ENCODE data around the gene KLHDC7B. TPM values are rescaled to one million over a fixed set of nuclear protein-coding genes. Genes with fewer than 3 reads are reported as not detected.

KLHDC7B gene
- total RNA-seq: under 1 TPM; 0.14 to 0.28 TPM
- long read RNA-seq, donor 1: 0 reads
- long read RNA-seq, donor 2, partial matches to known transcripts: 0 of 1 reads
- long read RNA-seq, donor 2, other reads (novel, unspliced or antisense): 0 of 1 reads

DNA sequence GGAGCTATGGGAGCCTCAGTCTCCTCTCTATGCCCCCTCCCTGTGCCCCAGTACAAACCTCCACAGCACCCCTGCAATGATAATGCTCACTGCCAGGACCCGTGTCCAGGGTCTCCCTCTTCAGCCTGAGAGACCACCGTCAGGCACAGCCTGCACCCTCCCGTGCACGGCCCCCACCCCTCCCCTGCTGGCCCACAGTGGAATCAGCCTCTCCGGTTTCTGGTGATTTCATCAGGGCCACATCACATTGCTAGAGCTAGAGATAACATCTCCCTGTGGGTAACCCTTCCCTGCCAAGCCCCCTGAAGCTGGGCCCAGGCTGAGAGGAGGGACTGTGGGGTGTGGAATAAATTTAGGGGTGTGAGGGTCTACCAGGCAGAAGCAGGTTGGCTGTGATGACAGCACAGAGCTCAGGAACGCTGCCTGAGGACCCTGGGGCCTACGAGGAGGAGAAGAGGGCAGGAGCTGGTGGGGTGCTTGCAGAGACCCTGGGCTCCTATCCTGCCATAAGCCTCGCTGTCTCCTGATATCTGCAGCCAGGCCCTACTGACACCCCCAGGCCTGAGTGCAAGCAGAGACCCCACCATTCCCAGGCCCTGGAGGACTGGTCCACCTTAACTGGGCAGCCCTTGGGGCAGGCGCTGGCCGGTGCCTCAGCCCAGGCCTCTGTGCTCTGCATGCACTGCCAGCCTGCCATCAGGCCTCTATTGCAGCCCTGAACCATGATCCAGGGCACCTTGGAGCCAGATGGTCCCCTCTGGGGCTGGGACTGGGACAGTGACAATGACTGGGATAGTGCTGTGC, at the start of gene KLHDC7B:
KLHDC7B (plus strand) TSS at position 378 of the 804 bp plus-strand sequence; CDS start at position 723, 345 bp downstream.
- intact Hi-C loops (cut with DNase I): no loop called here
- DNase-seq (ENCODE audit: low spot score): no peak

DNA sequence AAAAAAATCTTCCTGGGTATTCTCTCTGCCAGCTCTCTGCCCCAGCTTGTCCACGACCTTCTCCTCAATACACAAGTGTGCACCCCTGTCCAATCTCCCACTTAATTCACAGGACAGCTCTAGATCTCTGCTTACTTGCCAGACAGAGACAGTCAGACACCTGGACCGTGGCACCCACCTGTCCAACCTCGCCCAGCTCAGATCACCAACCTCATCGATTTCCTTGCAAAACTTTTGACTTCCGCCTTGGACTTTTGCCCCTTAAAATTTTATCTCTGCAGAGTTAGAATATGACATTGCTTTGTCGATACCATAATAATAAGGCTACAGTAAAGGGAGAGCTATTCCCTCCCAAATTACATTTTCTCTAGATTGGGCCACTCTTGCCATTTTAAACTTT, 48.6 kb upstream of the KLHDC7B start:
- no peak for DNase-seq (ENCODE audit: low spot score)
- intact Hi-C loops (cut with DNase I): no loop called here

DNA sequence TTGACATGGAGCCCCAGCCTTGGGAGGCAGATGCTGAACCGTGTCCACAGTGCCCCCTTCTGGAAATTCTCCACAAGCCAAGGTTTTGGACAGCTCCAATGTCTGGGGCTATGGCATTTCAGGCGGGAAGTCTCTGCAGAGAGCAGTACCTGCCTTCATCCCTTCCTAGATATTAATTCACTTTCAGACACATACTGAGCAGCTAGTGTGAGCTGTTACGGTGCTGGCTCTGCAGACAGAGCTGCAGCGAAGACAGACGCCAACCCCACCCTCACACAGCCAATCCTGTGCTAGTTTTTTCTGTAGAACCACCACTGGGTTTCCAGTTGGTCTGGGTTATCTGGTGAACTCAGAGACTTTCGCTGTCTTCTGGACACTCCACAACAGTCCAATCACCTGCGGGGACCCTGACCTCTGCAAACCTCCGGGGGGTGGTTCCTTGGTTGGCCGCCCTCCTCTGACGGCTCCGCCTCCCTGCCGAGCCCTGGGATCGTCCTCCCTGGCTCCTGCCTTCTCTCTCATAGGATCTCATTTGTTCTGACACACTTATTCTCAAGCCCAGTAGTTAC, 47.3 kb upstream of the KLHDC7B start:
- intact Hi-C loops (cut with DNase I): no loop called here
- no peak for DNase-seq (ENCODE audit: low spot score)

DNA sequence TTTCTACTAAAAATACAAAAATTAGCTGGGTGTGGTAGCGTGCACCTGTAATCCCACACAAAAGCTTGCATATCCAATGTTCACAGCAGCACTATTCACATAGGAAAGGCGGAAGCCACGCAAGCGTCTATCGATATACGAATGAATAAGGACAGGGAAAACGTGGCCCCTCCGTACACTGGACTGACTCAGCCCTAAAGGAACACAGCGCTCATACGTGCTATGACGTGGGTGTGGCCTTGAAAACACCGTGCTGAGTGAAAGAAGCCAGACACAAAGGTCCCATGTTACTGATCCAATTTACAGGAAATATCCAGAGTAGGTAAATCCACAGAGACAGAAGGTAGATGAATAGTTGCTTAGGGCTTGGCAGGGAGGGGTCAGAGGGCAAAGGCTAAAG, 45.2 kb upstream of the KLHDC7B start:
- intact Hi-C loops (cut with DNase I): loop anchor here in 1 of 2 donors (10.0 kb wide), 1 partner anchor 246 kb away; the partner anchor contains the start of gene HDAC10
- no peak for DNase-seq (ENCODE audit: low spot score)

DNA sequence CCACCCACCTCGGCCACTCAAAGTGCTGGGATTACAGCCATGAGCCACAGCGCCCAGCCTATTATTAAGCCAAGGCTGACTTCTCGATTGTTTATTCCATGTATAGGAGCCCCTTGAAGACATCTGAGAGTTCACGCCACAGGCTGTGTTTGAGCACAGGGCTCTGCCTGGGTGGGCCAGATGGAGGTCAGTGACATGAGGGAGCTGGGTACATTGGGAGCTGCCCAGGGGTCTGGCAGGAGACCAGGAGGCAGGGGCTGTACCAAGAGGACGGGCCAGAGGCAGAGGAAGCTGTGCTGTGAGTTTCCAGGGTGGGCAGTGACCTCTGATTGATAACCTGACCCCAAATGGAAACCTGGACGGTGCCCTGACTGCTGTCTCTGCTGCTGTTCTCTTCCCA, 43.6 kb upstream of the KLHDC7B start:
- DNase-seq (ENCODE audit: low spot score): no peak
- intact Hi-C loops (cut with DNase I): loop anchor here in 1 of 2 donors (10.0 kb wide), 1 partner anchor 247 kb away; the partner anchor contains the start of gene HDAC10

DNA sequence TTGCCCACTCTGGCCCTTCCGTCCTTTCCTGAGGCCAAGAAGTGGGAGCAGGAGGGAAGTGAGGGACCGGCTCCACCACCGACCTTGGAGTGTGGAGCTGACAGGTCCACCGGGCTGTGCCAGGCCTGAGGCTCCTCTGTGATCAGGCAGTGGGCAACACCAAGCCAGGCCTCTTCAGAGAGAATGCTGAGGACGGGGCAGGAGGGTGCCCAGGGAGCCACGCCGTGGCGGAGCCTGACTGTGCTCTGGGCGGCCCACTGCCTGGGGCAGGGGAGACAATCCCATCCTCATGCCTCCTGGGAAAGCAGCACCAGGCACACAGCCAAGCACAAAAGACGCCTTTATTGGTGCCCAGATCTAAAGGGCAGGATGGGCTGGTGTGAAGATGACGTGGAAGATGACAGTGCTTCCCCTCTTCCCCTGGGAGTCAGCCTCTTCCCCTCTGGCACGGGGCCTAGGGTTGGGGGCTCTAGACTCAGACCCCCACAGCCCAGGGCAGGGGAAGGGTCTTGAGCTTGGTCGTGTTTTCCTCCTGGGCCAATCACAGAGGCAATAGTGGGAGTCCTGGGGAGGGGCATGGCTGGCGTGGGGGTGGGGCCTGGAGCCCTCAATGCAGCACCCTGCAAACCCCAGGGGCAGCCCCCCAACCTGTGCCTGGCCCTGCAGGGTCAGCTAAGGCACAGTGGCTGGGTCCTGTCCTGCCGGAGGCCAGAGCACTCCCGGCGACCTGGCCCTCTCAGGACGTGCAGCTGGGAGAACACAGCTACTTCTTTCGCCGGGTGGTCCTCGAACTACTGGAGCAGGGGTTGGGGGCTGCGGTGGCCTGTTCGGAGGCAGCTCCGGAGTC, 42.8 kb upstream of the KLHDC7B start:
- intact Hi-C loops (cut with DNase I): loop anchor here in 1 of 2 donors (10.0 kb wide), 1 partner anchor 248 kb away; the partner anchor contains the start of gene HDAC10
- DNase-seq (ENCODE audit: low spot score): no peak

DNA sequence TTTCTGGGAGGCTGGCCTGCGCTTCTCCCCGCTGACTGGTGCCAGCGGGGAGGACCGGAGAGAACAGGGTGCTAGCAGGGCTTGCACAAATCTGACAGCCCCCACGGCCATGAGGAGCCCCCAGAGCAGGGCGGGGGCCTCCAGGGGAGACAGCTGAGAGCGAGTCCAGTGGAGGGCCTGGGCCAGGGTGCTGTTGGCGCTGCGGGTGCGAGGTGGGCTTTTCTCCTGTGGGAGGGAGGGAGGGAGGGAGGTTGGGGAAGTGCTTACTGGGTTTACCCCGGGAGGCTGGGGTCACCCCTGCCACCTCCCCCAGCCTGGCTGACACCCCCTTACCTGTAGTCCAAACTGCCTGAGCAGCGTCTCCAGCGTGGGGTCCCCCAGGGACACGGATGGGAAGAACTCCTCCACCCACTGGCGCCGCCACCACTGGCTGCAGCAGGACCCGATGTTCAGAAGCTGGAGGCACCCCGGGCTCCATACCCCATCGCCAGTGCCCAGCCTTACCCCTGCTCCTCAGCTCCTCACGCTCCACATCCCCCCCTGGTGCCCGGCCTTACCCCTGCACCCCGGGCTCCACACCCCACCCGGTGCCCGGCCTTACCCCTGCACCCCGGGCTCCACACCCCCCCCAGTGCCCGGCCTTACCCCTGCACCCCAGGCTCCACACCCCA, 42.1 kb upstream of the KLHDC7B start:
- intact Hi-C loops (cut with DNase I): loop anchor here in 1 of 2 donors (10.0 kb wide), 1 partner anchor 249 kb away; the partner anchor contains the start of gene HDAC10

DNA sequence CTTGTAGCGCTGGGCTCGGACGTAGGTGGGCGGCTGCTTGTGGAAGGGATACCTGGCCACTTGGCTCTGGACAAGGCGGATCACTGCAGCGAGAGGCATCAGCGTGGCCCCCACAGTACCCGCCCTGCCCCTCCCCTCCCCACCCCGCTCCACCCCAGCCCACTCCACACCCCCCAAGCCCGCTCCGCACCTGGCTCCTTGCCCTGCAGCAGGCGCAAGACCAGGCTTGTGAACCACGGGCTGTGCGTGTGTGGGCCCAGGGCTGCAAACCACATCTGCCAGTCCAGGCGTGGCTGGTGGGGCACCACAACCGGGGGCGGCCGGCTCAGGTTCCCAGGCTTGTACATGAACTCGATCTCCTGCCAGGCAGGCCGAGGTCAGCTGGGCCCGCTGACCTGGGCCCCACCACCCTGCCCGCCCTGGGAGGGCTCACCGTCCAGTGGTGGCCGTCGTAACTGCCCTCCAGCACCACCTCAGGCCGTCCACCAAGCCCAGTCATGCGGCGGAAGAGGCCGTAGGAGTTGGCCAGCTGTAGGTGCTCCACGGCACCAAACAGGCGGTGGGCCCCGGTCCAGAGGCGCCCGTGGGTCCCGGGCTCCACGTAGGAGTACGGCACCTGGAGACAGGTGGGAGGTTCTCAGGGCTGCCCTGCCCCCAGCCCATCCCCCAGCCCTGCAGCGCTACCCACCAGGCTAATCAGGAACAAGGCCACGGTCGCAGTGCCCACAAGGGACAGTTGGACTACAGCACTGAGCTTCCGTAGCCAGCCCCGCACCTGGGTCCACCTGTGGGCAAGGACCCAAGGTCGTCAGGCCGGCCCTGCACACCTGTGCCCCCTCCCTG, 41.1 kb upstream of the KLHDC7B start:
- no peak for DNase-seq (ENCODE audit: low spot score)
- intact Hi-C loops (cut with DNase I): loop anchor here in 1 of 2 donors (10.0 kb wide), 1 partner anchor 250 kb away; the partner anchor contains the start of gene HDAC10

More for the DNA sequence above, 42.1 kb upstream of the KLHDC7B start:
- DNase-seq (ENCODE audit: low spot score): no peak

DNA sequence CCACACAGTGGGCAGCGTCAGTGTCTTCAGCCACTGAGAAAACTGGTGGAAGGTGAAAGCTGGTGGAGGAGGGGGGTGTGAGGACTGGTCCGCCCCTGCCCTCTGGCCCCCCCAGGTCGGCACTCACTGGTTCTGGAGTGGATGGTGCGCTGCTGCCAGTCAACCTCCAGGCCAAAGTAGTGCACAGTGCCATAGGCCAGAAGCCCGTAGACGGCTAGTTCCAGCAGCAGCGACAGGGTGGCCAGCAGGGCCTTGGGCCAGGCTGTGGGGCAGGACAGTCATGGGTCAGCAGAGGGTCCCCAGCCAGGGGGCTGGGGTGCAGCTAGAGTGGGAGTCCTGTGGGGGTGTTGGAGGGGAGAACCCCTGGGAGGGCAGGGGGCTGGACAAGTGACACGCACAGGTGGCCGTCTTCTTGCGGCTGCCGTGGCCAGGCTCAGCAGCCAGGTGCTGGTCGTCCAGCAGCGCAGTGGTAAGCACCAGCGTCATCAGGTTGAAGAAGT, 40.4 kb upstream of the KLHDC7B start:
- no peak for DNase-seq (ENCODE audit: low spot score)
- intact Hi-C loops (cut with DNase I): loop anchor here in 1 of 2 donors (10.0 kb wide), 1 partner anchor 251 kb away; the partner anchor contains the start of gene HDAC10

DNA sequence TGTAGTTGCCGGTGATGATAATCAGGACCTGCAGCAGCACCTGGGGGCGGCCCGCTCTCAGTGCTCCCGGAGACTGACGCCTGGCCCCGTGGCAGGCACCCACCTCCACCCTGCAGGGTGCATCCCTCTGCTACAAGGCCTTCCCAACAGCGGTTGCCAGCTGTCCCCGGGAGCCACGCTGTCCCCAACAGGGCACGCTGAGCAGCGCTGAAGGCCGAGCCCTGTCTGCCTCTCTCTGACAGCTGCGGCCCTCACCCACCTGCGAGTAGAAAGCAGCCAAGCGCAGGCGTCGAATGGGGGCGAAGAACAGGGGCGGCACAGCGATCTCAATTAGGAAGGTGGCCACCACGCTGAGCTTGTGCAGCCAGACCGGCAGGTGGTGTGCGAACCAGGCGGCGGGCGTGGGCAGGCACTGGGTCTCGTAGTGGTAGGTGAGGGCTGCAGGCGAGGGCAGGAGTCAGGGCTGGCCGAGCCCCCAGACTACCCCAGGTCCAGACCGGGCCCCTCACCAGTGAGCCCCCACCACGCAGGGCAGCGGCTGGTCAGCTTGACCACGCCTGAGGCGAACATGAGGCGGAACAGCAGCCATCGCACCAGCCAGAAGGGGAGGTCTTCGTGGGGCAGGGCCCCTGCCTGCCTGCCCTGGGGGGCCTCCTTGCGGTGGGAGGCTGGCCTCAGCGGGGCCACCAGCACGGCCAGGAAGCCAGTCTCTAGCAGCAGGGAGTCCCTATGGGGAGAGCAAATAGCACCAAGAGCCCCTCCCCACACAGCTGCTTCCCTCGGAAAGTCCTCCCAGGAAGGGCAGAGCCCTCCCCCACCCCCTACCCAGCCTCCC, 39.7 kb upstream of the KLHDC7B start:
- no peak for DNase-seq (ENCODE audit: low spot score)
- intact Hi-C loops (cut with DNase I): loop anchor here in 1 of 2 donors (10.0 kb wide), 1 partner anchor 251 kb away; the partner anchor contains the start of gene HDAC10

DNA sequence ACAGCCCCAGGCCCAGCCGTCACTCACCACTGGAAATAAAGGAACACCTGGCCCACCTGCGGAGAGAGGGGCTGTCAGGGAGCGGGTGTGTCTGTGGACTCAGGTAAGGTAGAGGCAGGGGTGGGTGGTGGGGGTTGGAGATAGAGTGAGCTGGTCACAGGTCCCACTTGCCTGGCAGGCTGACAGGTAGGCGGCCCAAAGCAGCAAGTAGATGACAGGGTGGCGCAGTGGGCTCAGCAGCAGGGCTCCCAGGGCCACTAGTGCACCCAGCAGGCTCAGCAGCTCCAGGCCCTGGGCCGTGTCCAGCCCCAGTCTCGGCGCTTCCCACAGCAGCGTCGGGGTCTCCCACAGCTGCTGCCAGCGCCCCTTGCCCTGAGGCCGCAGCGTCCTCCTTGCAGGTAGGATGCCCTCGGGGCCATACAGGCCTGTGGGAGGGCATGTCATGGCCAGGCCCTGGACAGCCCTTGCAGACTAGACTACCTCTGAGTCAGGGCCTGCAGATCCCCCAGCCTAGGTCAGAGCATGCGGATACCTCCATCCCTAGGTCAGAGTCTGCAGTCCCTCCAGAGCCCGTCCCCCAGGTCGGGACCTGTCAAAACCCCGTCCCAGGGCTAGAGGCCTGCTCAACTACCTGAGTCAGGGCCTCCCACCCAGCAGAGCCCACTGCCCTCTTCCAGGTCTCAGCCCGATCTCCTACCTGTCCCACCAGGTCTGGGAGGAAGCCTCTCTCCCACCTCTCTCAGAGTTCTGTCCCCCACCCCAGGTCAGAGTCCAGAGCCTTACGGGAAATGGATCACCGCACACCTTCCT, 38.9 kb upstream of the KLHDC7B start:
- intact Hi-C loops (cut with DNase I): loop anchor here in 1 of 2 donors (10.0 kb wide), 1 partner anchor 252 kb away; the partner anchor contains the start of gene HDAC10
- DNase-seq (ENCODE audit: low spot score): no peak

DNA sequence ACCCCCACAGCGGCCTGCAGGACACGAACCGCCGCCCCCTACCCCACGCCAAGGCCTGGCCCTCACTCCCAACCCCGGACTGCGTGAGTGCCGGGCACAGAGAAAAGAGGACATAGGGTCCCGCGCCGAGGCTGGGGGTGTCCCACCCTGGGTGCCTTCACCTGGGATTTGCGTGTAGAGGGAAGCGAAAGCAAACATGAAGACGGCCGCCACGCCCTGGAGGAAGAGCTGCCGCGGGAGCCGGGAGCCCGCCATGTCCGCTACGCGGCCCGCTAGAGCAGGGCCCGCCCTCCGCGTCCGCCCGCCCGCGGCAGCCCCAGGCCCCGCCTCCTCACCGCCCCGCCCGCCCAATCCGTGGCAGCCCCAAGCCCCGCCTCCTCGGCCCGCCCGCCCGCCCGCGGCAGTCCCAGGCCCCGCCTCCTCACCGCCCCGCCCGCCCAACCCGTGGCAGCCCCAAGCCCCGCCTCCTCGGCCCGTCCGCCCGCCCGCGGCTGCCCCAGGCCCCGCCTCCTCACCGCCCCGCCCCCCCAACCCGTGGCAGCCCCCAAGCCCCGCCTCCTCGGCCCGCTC, 38.2 kb upstream of the KLHDC7B start, which contains the start of gene LMF2:
LMF2 (minus strand) TSS at position 282 of the 570 bp plus-strand sequence; CDS start at position 255, 27 bp downstream.
- DNase-seq (ENCODE audit: low spot score): peak; percentile 97
- intact Hi-C loops (cut with DNase I): loop anchor here in 1 of 2 donors (10.0 kb wide), 1 partner anchor 253 kb away; the partner anchor contains the start of gene HDAC10

DNA sequence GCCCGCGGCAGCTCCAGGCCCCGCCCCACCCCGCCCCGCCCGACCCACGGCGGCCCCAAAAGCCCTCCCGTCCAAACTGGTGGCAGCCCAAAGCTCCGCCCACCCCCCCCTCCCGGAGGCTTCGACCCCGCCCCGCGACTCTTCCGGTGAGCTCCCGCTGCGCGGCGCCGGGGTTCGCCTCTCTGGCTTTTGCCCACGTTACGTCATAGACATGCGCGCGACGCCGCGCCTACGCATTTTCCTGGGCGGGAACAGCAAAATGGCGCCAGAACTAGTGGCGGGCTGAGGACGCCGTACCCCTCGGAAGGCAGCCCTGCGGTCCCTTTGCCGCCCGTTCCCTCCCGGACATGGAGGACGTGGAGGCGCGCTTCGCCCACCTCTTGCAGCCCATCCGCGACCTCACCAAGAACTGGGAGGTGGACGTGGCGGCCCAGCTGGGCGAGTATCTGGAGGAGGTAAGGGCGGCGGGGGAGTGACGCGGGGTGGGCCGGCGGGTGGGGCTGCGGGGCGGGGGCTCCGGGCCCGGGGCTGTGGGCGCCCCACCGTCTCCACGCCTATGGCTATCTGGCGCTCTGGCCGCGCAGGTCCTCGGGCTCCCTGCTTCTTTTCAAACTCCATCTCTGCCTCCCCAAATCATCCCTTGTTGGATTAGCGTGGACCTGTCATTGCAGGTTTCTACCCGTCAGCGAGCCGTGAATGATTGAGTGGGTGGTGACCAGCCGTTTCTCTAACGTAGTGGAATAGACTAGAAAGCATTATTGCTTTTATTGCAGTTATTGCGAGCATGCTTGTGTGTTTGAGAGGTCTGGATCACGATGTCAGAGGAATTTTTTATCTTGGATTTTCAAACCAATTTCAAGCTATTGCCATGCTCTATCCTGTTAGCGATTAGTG, 37.5 kb upstream of the KLHDC7B start, which contains the start of gene NCAPH2:
NCAPH2 (plus strand) TSS at position 234 of the 894 bp plus-strand sequence; CDS start at position 348, 114 bp downstream.
- DNase-seq (ENCODE audit: low spot score): peak; percentile 99

DNA sequence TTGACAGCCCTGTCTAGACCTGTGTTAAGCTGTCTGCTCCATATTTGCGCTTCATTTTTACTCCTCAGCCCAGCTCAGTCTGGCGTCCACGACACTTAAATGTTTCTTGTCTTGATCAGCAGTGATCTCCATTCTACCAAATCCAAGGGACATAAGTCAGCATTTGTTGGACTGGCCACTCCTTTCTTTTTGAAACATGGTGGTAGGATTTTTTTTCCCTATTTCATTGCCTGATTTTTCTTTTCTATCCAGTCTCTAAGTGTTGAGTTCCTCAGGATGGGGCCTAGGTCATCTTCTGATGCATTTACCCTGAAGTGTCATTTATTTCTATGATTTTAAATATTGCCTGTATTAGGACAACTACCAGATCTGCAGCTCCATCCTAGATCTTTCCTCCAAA, 36.8 kb upstream of the KLHDC7B start:
- no peak for DNase-seq (ENCODE audit: low spot score)
- intact Hi-C loops (cut with DNase I): loop anchor here in 1 of 2 donors (10.0 kb wide), 1 partner anchor 254 kb away; the partner anchor contains the start of gene HDAC10

More for the DNA sequence above, 37.5 kb upstream of the KLHDC7B start, which contains the start of gene NCAPH2:
- intact Hi-C loops (cut with DNase I): loop anchor here in 1 of 2 donors (10.0 kb wide), 1 partner anchor 253 kb away; the partner anchor contains the start of gene HDAC10
